Eye (tissue), 1 donor: Measurements from ENCODE around the gene CIT.
A peak's percentile ranks its signal among the peaks of the same experiment; 100 is the strongest.

Experiments used
- DNase-seq: peaks from one replicate; pipeline ENCODE4 v3.0.0-alpha.2; 2015

Gene CIT

DNA sequence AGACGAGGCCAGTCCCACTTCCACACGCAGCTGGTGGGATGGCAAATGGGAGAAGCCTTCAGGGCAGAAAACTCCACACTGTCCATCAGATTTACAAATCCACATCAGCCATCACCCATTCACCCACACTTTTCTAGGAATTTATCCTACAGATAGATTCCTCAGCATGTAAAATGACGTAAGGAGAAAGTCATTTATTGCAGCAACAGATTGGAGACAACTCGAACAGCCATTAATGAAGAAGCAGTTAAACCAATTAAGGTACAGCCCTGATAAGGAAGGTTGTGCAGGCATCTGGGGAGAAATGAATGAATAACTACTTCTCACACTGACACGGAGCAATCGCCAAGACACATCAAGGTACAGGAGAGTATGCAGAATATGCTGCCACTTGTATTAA, 183.0 kb downstream of the CIT start:
- DNase-seq: no peak

DNA sequence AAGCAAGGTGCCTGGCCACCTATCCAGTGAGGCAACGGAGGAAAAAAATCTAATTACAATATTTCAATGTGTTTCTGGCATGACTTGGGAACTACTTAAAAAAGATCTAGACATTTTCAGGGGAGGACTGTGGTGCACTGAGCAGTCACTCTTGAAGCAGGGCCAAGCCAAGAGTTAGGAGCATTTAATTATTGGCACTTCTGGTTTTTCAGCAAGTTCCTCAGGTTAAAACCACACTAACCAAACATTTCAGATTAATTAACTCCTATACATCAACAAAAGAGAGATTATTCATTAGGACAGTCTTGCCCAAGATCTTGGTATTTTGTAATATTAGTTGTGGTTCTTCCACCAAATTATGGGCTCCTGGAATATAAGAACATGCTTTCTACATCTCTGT, 183.6 kb downstream of the CIT start:
- DNase-seq: no peak

DNA sequence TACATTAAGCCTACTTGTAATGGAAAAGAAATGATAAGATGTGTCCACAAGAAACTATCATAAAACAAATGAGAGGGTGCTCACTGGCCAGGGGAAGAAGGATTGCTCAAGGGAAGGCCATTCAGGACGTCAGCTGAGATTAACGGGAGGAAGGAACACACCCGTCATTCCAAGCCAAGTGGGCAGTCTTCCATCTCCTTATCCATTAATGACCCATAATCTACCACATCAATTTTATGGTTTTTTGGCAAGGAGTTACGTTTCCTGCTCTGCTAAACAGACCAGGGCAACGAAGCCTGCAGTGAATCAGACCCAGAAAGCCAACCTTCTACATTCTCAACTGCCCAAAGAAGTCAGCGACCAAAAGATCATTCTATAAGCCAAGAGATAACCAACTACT, 184.1 kb downstream of the CIT start:
- no peak for DNase-seq

DNA sequence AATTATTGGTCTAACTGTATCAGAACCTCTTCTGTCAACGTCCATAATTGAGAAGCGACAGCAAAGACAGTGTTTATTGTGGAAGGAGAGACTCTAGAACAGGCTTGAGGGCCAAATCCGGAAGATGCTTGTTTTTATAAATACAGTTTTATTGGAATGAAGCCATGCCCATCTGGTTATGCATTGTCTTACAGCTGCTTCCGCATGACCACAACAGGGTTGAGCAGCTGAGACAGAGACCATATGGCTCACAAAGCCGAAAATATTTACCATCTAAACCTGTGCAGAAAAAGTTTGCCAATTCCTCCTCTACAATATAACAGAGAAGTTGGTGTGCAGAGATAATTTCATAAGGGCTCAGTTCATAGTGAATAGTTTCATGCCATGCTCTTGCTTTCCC, 184.7 kb downstream of the CIT start:
- DNase-seq: no peak

DNA sequence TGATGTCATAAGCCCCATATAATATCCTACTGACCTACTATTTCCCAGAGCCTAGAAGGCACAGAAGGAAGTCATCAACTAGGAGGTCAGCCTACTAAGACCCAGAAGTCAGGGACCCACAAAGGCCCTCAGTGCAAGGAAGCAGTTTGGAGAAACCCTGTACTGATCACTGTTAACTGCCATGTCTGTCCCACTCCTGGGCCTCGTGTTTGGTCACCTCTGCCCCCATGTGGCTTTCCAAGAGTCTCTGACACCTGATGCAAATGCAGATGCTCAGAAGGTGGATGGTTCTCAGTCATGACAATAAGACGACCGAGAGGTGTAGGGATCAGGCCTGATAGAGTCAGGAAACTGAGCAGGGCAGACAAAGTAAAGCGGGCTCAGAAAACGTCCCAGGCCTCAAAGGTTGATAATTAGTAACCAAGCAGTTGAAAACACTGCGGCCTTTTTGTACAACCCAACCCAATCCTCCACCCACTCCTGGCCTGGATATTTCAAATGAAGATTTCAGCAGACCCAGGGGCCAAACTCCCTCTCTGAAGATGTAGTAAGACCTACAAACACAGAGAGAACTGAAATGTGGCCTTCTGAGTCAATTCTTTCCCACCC, 185.8 kb downstream of the CIT start:
- no peak for DNase-seq

DNA sequence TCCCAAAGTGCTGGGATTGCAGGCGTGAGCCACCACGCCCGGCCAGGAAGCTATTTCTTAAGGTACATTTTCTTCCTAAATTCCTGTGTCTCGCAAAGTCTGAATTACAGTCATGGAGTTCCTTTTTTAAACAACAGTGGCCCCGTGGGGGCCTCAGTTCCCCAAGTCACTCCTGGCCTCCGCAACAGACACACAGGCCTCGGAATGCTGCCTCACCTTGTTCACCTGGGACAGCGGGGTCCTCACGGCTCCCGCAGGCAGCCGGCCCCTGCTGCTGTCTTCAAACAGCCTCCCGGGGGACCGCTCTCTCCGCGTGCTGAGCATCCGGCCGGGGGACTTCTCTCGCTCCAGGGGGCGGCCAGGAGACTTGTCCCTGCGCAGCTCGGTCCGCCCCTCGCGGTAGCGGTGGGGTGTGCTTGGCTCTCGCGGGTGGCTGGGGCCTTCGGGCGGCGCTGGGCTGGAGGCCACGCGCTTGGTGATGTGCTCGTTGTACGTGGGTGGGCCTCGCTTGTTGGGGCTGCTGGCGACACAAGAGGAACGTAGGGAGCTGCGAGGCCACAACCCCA, 187.1 kb downstream of the CIT start:
- no peak for DNase-seq

DNA sequence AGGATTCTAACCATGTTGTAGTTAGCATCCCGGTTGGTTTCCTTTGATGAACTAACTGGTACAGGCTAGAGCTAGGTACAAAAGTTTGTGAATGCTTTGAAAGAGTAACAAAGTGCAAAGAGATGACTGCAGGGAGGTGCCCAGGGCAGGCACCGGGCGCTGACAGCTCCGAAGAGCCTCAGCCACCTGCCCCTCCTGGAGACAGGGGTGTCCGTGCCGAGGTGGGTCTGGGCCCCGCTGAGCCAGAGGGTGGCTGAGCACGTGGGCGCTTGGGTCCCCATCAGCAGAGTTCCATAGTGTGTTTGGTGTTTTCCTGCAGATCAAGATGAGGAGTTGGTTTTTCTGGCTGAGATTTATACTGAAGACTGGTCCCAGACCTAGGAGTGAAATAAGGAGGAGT, 189.2 kb downstream of the CIT start:
- DNase-seq: no peak

DNA sequence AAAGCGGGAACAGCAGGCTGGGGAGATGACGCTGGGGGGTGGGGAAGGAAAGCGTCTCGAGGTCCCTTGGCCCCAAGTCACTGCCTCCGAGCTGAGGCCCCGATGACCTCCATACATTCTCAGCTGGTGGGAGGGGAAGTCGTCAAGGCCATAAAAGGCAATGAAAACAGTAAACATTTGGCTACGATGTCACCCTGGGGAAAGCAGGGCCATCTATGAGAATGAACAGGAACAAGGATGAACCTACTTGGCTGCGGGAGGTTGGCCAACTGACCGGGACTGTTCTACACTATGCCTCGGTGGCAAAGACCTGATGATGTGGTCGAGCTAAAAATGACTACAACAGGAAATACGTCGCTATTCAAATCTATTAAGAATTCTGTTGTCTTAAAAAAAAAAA, 189.7 kb downstream of the CIT start:
- no peak for DNase-seq

DNA sequence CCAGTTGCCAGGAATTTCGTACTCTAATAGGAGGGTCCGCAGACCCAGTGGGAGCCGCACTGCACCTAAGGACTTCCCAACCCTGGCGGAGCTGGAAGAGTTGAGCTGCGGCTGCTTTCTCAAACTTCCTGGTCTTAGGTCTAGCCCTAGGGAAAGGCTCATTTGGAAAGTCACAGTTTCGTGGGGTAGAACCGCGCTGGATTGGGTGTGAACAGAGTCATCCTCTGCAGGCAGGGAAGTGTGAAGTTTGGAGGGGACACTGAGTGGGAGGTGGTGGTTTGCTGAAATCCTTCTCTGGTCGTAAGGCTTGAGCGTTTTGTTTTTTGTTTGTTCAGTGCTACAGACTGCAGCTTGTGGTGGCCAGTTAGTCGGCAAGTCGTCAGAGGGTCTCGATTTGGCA, 190.3 kb downstream of the CIT start:
- DNase-seq: no peak

DNA sequence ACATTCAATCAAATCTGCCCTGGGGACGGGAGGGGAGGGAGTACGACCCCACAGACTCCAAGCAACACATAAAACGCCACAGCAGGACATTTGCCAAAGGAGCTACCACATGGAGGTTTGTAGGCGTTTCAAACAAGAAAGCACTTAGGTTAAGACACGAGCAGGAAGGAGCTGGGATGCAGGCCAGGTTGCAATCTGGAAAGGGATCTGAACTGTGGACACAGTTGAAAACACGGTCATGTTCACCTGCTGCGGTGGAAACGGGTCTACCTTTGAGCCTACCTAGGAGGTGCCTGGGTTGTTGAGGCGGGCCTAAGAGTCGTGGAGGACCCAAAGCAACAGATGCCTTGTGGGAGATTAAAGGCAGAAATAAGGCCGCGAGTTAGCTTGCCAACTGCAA, 190.8 kb downstream of the CIT start:
- no peak for DNase-seq

DNA sequence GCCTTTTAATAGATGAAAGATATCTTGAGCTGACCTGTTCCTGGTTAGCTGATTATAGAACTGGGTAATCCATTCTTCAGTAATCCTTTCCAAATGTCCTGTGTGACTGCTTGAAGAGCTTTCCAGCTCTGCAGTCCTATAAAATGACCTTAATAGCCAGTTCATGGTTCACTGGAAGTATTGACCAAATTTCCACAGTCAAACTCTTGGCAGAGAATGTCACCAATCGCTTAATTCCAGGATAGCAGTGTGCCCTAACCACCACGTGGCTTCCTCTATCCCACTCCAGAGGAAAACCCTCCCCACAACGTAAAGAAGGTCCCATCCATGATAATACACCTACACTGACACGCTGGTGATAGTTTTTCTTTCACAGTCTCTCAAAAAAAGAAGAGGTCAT, 191.7 kb downstream of the CIT start:
- peak; percentile 30 for DNase-seq

DNA sequence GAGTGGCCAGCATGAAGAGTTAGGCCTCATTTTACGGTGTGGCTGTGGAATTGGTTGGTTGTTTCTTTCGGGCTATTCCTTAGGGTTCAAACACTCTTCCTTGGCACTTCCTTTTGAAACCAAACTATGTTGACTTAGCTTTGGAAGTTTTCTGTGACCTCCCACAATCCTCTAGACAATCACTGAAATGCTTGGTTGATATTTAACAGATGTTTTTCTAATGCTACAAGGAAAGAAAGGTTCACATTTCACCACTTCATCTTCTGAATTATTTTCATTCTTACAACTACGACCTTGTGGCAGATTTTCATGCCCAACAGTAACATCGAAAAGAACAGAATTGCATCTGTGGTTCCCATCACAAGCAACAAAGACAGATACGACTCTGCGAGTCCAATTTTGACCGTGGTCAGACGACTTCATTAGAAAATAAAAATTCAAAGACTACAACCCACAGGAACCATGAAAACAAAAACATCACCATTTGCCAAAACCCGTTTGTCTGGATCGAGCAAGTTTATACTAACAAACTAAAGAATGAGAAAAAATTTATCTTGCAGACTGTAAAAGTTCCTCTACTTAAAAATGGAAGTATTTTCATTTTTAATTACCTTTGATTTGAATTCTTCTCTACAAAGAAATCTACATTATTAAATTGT, 192.3 kb downstream of the CIT start:
- DNase-seq: peak; percentile 23

DNA sequence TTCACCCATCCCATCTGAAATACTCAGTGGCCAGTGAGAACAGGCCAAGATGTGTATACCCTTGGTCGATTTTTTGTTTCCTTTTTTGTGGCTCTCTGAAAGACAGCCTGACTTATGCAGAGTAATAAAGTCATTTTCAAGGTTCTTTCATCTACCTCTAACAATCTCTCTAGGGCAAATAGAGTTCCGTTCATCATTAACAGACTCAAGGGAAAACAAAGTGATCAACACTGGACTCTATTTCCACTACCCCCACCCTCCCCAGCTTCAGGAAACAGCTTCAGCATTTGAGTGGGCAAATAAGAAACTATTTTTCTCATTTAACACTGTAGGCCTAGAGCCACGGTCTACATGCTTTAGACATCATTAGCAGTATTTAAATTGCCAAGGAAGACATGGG, 193.3 kb downstream of the CIT start:
- no peak for DNase-seq

DNA sequence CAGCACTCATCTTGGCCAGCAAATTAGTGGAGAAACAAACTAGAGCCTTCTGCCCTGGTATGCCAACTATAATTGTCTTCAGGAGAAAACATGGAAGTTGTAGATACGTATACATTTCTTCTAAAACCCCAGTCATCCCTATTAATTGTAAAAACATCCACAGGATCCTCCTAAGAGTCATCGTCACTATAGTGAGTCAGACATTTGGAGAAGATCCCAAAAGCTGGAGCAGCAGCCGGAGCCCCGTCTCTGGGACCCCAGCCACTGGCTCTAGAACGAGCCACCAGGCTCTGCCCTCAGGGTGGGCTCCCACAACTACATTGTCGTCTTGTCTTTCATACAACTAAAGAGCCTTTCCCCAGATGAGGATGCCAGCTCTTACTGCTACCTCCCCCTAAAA, 193.7 kb downstream of the CIT start:
- DNase-seq: no peak

DNA sequence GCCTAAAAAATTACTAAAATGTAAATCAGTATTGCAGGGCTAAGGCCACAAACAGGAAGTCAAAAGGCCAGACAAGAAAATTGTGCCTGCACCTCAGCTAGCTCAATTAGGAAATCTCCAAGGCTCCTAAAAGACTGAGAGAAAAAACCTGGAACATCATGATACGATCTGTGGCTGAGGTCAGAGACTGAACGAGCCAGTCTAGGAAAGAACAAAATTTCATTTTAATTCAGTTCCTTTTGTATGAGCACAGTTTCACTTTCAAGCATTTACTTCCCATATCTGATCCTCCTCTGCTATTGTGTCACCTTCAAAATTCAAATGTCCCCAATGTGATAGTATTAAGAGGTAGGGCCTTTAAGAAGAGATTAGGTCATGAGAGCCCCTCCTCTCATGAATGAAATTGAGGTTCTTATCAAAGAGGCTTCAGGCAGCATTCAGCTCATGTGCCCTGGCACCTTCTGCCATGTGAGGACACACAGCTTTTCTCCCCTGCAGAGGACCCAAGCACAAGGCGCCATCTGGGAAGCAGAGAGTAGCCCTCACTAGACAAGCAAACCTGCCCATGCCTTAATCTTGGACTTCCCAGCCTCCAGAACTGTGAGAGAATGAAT, 194.4 kb downstream of the CIT start:
- DNase-seq: no peak

DNA sequence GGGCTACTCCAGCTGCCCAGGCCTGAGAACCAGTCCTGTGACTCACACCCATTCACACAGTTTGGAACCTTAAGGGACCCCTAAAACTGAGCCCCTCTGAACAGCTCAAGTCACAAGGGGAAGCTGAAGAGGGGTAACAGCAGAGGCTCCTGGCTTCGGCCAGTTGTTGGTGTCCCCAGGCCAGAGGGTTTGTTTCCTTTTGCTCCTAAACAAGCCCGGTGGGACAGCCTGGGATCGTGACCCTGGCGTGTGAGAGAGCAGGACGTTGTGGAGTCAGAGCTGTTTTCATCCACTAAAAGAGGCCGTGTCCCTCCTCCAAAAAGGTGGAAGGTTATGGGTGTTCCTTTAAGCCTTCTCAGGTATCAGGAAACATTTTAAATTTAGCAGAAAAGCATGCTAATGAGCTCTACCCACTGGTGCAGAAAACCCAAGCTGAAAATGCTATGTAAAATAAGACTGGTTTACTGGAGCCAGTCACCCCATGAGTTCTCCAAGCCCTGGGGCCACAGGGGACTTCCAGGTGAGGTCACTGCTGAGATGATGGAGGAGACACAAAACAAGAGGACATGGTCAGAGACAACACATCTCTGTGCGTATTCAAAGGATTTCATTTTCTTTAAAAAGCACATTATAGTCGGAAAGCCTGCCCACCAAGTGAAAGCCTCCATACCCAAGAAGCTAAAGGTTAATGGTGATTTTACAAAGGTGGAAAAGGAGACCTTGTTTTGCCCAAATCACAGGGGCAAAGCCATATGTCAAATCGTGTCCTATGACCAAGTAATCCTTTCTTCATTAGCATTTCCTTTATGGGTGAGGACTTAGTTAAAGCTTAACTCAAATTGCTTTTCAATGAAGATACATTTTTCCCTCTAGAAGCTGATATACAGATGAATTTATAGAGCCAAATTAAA, 195.1 kb downstream of the CIT start:
- no peak for DNase-seq

DNA sequence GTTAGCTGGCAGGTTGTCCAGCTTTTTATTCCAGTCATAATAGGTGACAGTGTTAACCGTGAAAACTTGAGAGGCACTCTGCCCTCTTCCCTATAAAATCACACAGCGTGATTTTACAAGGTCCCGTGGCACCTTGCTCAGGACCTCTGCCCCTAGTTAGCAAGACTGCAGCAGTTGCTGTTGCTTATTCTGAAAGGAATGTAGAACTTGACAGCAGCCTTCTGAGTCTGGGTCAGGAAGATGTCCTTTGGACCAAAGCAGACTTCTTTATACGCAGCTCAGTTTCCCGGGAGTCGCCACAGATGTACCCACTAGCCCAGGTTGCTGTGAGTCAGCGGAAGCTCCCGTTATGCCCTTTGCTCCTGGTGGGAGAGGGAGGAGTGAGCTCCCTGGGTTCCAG, 196.0 kb downstream of the CIT start:
- no peak for DNase-seq

DNA sequence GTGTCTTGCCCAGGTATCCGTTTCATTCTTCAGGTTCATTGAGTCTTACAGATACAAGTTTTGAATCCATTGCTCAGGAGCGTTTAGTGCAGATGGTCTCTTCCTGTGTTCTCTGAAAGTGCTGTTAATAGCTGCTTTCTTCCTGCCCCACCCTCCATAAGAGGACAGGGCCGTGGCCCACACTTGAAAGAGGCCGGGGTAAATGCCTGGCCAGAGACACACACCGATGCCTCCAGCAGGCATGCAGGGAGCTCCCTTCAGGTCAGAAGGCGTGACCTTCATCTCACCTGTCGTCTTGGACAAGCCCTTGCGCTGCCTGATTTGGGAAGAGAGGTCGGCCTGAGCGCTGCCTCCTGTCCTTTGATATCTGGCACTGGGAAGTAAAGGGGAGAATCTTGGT, 197.6 kb downstream of the CIT start:
- DNase-seq: no peak

DNA sequence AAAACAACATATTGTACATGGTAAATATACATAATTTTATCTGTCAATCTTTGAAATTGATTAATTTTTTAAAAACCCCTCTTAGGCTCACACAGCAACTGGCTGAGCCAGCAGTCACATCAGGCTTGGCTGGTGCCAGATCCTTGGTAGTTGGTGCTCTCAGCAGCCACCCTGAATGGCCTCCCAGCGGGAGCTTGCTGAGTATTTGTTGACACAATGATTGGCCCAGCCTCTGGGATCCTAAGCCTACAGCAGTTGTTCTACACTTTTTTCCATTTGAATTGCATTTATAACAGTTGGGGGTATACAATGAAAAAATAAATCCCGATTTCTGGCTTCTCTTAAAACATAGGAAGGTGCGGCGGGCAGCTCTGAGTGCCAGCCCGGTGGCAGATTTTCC, 198.0 kb downstream of the CIT start:
- no peak for DNase-seq

DNA sequence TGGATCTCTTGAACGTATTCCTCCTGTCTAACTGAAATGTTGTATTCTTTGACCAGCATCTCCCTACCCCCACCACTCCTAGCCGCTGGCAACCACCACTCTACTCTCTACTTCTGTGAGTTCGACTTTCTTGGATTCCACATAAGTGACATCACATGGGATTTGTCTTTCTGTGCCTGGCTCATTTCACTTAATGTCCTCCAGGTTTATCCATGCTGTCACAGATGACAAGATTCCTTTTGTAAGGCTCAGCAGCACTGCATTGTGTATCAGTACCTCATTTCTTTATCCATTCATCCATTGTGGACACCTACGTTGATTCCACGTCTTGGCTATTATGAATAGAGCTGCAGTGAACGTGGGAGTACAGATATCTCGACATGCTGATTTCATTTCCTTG, 198.7 kb downstream of the CIT start:
- DNase-seq: no peak

DNA sequence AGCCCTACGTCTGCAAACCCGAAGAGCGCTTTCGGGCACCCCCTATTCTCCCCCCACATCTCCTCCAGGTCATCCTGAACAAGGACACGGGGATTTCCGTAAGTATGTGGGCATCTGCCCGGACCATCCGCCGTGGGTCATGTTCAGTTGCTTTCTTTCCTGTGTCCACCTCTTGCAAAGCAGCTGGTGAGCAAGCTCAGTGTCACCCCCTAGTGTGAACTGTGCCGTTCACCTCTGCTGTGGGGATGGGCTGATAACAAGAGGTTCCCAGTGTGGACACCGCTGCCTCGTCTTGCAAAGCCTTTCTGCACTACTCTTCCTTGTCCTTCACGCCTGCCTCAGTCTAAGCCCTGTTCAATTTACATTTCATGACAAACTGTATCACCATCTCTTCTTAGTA, 200.5 kb downstream of the CIT start:
- no peak for DNase-seq

DNA sequence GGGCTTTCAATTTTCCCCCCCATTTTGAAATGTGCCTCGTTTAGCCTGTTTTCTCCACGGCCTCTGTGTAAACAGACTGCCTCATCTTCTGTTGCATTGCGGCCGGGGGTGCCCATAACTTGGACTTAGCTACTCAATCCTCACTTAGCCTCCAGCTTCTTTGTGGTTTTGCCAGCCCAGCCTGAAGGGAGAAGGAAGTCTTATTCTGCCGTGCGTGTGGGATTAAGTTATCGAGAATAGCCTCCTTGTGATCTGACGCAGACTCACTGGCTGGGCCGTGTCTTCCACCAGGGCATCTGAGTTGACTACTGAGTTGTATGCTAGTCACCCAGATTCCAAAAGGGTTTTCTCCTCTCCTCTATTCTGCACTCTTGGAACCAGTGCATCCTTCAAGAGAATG, 201.1 kb downstream of the CIT start:
- no peak for DNase-seq

DNA sequence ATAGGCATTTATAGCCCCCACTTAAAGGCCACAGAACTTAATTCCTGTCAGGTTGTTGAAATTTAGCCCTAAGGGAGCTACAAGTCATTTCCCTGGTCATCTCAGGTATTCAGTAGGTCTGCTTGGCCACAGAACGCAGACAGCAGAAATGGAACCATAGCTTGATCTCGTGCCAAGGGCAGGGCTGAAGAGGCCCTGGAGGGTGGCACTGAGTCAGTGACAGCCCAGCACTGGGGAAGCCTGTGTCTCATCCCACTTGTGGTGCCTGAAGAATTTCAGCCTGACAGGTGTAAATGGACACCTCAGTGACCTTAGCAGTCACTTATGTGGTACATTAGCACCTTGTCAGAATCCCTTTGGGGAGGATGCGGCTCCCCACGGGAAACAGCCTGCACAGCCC, 202.6 kb downstream of the CIT start:
- no peak for DNase-seq
